ENCODE data around the gene SRMS.

GRCh38 chr20:63555661-63556381, 8.3 kb upstream of the SRMS start:
- TF ChIP-seq CTCF (IDR thresholded peaks at IDR 0.05) (no peak), POLR2A (IDR thresholded peaks at IDR 0.05) (no peak)

Measured in thyroid gland (tissue), 4 donors.